Bronchial epithelial cell (primary cell): ENCODE data around the gene ATP5F1B. TPM values are rescaled to one million over a fixed set of nuclear protein-coding genes. Genes with fewer than 3 reads are reported as not detected.

Experiments used
- DNase-seq: peaks from one replicate; pipeline ENCODE4 v3.0.0-alpha.2; 2010; ENCODE audit warnings: low read depth
- FAIRE-seq: peaks from 2 replicates; lab custom pipeline; 2011; peaks lifted over from hg19 to GRCh38; lab: Jason Lieb, UNC
- H3K27me3 ChIP-seq: 2 replicates; pipeline ENCODE4 v1.5.1; 2011; ENCODE audit warnings: low read length; ENCODE audit not compliant: control insufficient read depth, insufficient read depth
- H3K36me3 ChIP-seq: 2 replicates; pipeline ENCODE4 v1.5.1; 2011; ENCODE audit warnings: low read length; ENCODE audit not compliant: control insufficient read depth, insufficient read depth
- H3K4me3 ChIP-seq: 2 replicates; pipeline ENCODE4 v1.5.1; 2011; ENCODE audit warnings: mild to moderate bottlenecking, low read depth, low read length, control low read depth
- total RNA-seq: library from RNA; depleted of rRNA; stranded (reverse); fragments of >200 nt; gene quantifications from 2 replicates; pipeline ENCODE4 v1.2.1, GENCODE V29; 2014
- TF ChIP-seq, protein P1 (sequence below): IDR thresholded peaks from 2 replicates; pipeline ENCODE4 v1.5.1; 2011; ENCODE audit warnings: mild to moderate bottlenecking, moderate library complexity, low read length, control low read depth, inconsistent platforms; ENCODE audit not compliant: insufficient read depth, severe bottlenecking

Gene ATP5F1B
- total RNA-seq, 1 donor from 2014 or later: 519 TPM

DNA sequence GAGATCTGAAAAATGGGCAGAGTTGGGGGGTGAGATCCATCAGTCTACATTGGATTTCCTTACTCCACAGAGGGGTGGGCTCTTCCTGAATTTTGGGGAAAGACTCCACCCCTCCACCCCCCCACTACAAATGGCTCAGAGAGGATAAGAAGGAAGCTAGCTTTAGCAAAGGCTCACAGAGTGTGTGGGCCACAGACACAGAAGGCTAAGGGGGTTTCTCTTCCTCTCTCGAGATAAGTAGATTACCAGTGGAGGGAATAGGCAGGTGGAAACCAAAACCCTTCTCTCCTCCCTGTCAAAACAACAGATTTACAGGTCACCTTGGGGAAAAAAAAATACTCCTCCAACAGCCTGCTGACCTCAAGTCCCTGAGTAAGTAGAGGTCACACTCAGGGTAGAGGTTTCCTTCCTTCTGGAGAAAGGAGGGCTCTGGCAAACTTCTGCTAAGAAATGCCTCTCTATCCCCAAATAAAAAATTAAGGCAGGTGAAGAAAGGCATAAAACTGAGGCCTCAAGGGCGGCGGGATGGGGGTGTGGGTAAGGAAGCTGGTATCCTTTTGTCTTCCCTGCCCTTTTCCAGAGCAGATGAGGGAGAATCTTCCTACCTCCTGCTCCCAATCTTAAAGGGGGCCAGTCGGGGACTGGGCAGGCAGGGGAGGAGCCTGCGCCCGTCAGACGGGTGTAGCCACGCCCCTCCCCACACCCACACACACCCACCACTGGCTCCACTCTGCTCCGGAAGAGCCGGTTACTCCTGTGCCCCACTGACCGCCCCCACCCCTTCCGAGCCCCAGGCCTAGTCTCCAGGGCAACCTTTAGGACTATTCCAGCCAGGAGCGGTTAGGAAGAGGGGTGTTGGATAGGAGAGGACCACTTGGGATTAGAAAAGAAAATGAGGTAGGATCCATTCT lies 13.7 kb downstream of the ATP5F1B start:
- FAIRE-seq: no peak
- no peaks in the 10 kb centered on the region for H3K36me3 ChIP-seq

DNA sequence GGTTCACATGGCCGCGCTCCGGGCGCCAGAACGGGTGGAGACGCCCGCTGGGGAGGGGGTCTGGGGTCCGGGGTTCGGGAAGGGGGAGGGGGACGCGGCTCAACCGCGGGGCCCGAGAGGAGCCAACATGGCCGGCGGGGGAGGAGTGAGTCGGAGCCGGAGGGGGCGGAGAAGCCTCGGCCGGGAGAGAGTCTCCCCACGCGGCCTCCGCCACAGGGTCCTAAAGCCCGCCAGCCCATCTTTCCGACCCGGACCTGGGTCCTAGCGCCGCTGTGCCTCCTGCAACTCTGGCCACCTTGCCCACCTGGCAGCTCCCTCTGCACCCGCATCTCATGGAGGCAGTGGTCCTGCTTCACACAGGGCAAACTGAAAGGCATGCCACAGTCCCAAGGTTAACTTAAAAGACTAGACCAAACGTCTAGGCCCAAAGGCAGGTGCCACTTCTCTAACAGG lies 15.6 kb downstream of the ATP5F1B start, which contains the start of gene BAZ2A:
TSS of gene BAZ2A (minus strand) at position 147 of the 453 bp plus-strand sequence. CDS start 12,796 bp downstream, outside the sequence.
- TF ChIP-seq, protein P1, sequence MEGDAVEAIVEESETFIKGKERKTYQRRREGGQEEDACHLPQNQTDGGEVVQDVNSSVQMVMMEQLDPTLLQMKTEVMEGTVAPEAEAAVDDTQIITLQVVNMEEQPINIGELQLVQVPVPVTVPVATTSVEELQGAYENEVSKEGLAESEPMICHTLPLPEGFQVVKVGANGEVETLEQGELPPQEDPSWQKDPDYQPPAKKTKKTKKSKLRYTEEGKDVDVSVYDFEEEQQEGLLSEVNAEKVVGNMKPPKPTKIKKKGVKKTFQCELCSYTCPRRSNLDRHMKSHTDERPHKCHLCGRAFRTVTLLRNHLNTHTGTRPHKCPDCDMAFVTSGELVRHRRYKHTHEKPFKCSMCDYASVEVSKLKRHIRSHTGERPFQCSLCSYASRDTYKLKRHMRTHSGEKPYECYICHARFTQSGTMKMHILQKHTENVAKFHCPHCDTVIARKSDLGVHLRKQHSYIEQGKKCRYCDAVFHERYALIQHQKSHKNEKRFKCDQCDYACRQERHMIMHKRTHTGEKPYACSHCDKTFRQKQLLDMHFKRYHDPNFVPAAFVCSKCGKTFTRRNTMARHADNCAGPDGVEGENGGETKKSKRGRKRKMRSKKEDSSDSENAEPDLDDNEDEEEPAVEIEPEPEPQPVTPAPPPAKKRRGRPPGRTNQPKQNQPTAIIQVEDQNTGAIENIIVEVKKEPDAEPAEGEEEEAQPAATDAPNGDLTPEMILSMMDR: no peak
- peak; percentile 58 for DNase-seq
- peak within 1 kb of the TSS; percentile 86 for H3K4me3 ChIP-seq
- H3K36me3 ChIP-seq: peaks cover 3% of the 10 kb centered on the region
- no peak for FAIRE-seq
- no peaks in the 10 kb centered on the region for H3K27me3 ChIP-seq

More for the DNA sequence above, 13.7 kb downstream of the ATP5F1B start:
- no peaks in the 10 kb centered on the region for H3K27me3 ChIP-seq
- TF ChIP-seq, protein P1: no peak
- peak; percentile 57 for DNase-seq
- no peak overlapping the region for H3K4me3 ChIP-seq

DNA sequence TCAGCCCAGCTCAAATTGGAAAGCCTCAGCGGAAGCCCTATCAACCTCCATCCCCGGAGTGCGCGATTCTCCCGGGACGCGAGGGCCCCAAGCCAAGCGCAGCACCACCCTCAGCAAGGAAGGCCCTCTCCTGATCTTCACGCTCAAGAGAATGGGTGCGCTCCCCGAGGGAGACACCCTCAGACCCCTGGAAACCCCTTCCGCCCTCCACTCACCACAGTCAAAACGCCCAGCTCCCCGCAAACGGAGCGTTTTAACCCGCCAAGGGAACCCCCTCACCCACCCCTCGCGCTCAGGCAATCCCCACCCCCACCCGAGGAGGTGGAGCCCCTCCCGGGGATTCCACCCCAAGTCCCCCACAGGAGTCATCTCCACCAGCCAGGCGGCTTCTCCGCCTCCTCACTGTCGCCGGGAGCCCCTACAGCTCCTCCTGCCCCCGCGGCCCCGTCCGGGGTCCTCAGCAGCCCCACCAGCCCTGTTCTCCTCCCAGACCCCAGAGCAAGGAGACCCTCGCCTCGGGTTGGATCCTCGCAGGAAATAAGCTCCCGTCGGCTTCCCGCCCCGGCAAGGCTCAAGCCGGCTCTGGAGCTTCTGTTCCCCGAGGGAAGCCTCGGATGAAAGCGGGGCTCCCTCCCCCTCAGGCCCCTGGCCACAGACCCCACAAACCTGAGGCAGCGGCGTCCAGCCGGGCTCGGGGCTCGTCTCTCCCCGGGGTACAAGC lies 16.2 kb downstream of the ATP5F1B start:
- FAIRE-seq (no peak), DNase-seq (no peak)
- H3K4me3 ChIP-seq: peak overlapping the region; percentile 86
- TF ChIP-seq, protein P1: no peak
- H3K27me3 ChIP-seq: no peaks in the 10 kb centered on the region
- peaks cover 3% of the 10 kb centered on the region for H3K36me3 ChIP-seq

DNA sequence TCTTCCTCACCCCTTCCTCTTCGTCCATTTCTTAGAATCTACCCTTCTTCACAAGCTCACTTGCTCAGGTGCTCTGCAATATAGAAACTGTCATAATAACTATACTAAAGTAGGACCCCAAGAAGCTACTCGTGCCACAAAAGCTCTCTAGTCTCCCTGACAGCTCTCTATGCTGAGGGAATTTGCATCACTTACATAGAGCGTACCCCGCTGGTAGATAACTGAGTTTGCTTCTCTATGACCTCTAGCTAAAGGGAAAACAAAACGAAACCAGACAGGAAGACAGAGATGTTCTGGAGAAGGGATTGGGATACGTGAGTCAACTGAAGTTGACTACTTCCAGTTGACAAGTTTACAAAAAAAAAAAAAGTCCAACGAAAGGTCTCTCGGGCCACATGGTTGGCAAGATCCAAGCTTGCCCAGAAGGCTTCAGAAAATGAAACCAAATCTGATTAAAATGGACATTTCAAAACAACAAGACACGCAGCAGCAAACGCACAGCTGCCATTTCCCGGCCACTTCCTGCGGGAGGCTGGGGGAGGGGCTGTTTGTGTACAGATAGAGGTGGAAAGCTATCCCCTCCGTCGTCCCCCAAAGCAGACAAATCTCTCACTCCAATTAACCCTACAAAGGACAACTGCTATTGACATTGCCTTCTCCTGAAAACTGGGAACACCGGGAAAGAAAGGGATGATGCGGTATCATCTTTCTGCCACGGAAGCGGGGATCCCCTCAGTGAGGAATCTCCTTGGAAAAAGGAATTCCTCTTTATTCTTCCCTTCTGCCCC lies 16.9 kb downstream of the ATP5F1B start:
- Histone ChIP-seq H3K36me3 (peaks cover 3% of the 10 kb centered on the region), H3K27me3 (no peaks in the 10 kb centered on the region), H3K4me3 (peak overlapping the region; percentile 86)
- FAIRE-seq (no peak), DNase-seq (peak; percentile 50)
- TF ChIP-seq, protein P1: no peak

DNA sequence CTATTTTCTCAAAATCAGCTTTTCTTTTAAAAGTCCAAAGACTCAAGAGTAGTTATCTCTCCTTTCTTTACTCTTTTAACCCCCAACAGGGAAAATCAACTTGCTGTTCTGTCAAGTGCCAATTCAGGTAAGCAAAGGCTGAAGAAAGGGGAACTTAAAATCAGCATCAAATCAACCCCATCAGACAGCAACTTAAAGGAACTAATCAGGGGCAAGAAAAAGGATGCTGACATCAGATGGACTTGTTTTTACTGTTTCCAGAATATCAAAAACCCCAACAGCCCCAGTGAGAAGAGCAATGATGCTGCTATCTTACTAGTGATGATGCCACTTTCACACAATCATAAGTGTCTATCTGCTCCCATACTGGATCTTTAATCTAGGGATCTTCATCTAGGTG lies 19.1 kb downstream of the ATP5F1B start:
- TF ChIP-seq, protein P1: no peak
- no peak for DNase-seq
- Histone ChIP-seq H3K27me3 (no peaks in the 10 kb centered on the region), H3K4me3 (no peak overlapping the region), H3K36me3 (peaks cover 3% of the 10 kb centered on the region)
- no peak for FAIRE-seq
